OCI-LY1 (cell line): ENCODE measurements around the gene VPS37C.

Experiments
- H2AFZ ChIP-seq: fragments of 200-600 bp; sonication (generic), shearing (Covaris generic); 2 replicates; pipeline ENCODE4 v1.6.0; 2014; ENCODE audit warnings: antibody characterized with exemption, mild to moderate bottlenecking, low read length
- H3F3A ChIP-seq: fragments of 200-600 bp; sonication (generic), shearing (Covaris generic); 2 replicates; pipeline ENCODE4 v1.6.0; 2014; ENCODE audit warnings: mild to moderate bottlenecking, antibody characterized with exemption, low read length, moderate library complexity; ENCODE audit not compliant: insufficient read depth
- H3K27ac ChIP-seq: fragments of 200-600 bp; sonication (generic); 2 replicates; pipeline ENCODE4 v1.5.1; 2014; ENCODE audit warnings: low read length, mixed run types, mild to moderate bottlenecking, low read depth; ENCODE audit not compliant: poor library complexity, severe bottlenecking
- H3K27me3 ChIP-seq: fragments of 200-600 bp; sonication (generic); 2 replicates; pipeline ENCODE4 v1.6.0; 2014; ENCODE audit warnings: antibody characterized with exemption, mild to moderate bottlenecking, low read length, moderate library complexity; ENCODE audit not compliant: insufficient read depth
- H3K36me3 ChIP-seq: fragments of 200-600 bp; sonication (generic); 2 replicates; pipeline ENCODE4 v1.6.1; 2014; ENCODE audit warnings: mild to moderate bottlenecking, antibody characterized with exemption, low read length, moderate library complexity, mixed read lengths; ENCODE audit not compliant: insufficient read depth
- H3K4me1 ChIP-seq: fragments of 200-600 bp; sonication (generic); 2 replicates; pipeline ENCODE4 v1.5.1; 2014; ENCODE audit warnings: mild to moderate bottlenecking, low read length, moderate library complexity; ENCODE audit not compliant: insufficient read depth, severe bottlenecking
- H3K4me2 ChIP-seq: fragments of 200-600 bp; sonication (generic), shearing (Covaris generic); 2 replicates; pipeline ENCODE4 v1.6.1; 2014; ENCODE audit warnings: low read length
- H3K4me3 ChIP-seq: fragments of 200-600 bp; sonication (generic); 2 replicates; pipeline ENCODE4 v1.5.1; 2014; ENCODE audit warnings: low read length, low read depth, mild to moderate bottlenecking, mixed read lengths; ENCODE audit not compliant: poor library complexity, severe bottlenecking
- H3K79me2 ChIP-seq: fragments of 200-600 bp; shearing (Covaris generic); 2 replicates; pipeline ENCODE4 v1.6.1; 2016; ENCODE audit warnings: mixed run types, low read length, mixed read lengths; ENCODE audit not compliant: insufficient read depth
- H3K9ac ChIP-seq: fragments of 200-600 bp; sonication (generic), shearing (Covaris generic); 2 replicates; pipeline ENCODE4 v1.6.1; 2014; ENCODE audit warnings: mild to moderate bottlenecking, low read length, mixed read lengths
- H3K9me2 ChIP-seq: fragments of 200-600 bp; sonication (generic), shearing (Covaris generic); 2 replicates; pipeline ENCODE4 v1.6.1; 2014; ENCODE audit warnings: low read depth, mild to moderate bottlenecking, low read length, mixed read lengths
- H3K9me3 ChIP-seq: fragments of 200-600 bp; shearing (Covaris generic); 2 replicates; pipeline ENCODE4 v1.6.1; 2014; ENCODE audit warnings: low read length, mixed read lengths
- H4K20me1 ChIP-seq: fragments of 200-600 bp; sonication (generic), shearing (Covaris generic); 2 replicates; pipeline ENCODE4 v1.6.0; 2016; ENCODE audit warnings: mild to moderate bottlenecking, low read length; ENCODE audit not compliant: insufficient read depth
- EZH2 ChIP-seq: fragments of 200-600 bp; sonication (generic), shearing (Covaris generic); IDR thresholded peaks from 2 replicates; pipeline ENCODE4 v1.8.0; 2017; ENCODE audit warnings: borderline replicate concordance, mixed run types, mild to moderate bottlenecking, antibody characterized with exemption, low read length, moderate library complexity, mixed read lengths
- TF ChIP-seq, protein P1 (sequence below): fragments of 200-600 bp; sonication (generic), shearing (Covaris generic); IDR thresholded peaks from 2 replicates; pipeline ENCODE4 v1.5.1; 2017; ENCODE audit warnings: mild to moderate bottlenecking, antibody characterized with exemption, low read length, moderate library complexity, mixed read lengths

The VPS37C gene

DNA sequence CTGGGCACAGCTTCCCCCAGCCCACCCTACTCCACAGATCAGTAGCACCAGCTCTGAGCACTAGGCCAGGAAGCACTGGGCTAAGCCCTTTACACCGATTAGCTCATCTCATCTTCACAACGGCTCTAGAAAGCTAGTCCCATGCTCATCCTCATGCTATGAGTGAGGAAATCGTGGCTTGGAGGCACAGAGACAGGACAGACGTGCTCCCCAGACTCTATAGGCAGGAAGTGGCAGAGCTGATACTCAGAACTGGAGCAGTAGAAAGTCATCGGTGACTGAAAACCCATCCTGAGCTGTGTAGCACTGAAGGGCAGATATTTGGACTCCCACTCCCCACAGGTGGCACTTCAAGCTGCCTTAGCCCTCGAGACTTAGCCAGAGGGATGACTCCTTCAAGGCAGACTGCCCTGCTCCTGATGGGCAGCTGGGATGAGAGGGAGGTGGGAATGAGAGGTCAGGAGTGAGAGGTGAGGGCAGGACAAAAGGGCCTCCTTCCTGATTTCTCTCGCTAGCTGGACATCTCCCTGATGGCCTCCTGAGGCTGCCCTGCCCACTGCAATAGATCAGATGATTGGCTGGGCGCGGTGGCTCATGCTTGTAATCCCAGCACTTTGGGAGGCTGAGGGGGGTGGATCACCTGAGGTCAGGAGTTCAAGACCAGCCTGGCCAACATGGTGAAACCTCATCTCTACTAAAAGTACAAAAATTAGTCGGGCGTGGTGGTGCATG is 49.3 kb downstream of the VPS37C start:
- Histone ChIP-seq H3F3A (no peaks in the 10 kb centered on the region), H3K27ac (no peak overlapping the region), H3K9ac (no peak overlapping the region), H3K4me3 (no peak overlapping the region), H3K4me2 (no peak overlapping the region), H2AFZ (no peak overlapping the region), H3K9me2 (no peaks in the 10 kb centered on the region), H3K4me1 (no peaks in the 10 kb centered on the region), H3K9me3 (no peaks in the 10 kb centered on the region), H4K20me1 (no peaks in the 10 kb centered on the region), H3K79me2 (no peaks in the 10 kb centered on the region), H3K27me3 (0 out of 2 replicates have a peak, but pooled peaks cover 7% of the 10 kb centered on the region), H3K36me3 (no peaks in the 10 kb centered on the region)
- TF ChIP-seq, protein P1, sequence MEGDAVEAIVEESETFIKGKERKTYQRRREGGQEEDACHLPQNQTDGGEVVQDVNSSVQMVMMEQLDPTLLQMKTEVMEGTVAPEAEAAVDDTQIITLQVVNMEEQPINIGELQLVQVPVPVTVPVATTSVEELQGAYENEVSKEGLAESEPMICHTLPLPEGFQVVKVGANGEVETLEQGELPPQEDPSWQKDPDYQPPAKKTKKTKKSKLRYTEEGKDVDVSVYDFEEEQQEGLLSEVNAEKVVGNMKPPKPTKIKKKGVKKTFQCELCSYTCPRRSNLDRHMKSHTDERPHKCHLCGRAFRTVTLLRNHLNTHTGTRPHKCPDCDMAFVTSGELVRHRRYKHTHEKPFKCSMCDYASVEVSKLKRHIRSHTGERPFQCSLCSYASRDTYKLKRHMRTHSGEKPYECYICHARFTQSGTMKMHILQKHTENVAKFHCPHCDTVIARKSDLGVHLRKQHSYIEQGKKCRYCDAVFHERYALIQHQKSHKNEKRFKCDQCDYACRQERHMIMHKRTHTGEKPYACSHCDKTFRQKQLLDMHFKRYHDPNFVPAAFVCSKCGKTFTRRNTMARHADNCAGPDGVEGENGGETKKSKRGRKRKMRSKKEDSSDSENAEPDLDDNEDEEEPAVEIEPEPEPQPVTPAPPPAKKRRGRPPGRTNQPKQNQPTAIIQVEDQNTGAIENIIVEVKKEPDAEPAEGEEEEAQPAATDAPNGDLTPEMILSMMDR, result no peak
- TF ChIP-seq EZH2, result no peak

DNA sequence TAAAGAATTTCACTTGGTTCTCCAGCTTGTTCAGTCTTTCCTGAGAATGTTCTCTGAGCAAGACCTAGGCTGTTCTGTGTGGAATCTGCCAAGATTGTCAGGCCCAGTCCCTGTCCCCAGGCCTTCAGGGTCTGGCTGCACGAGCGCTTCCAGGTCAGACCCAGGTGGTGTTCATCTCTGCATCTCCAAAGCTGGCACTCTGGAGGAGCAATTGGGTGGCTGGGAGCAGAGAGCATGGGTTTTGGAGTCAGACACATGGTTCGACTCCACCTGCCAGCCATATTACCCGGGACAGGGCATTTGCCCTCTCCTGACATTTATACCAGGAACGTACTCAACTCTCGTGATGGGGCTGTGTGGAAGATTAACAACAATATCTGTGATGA is 50.2 kb downstream of the VPS37C start:
- no peak overlapping the region for H3K27ac ChIP-seq
- H3K9me3 ChIP-seq, result no peaks in the 10 kb centered on the region
- H3K36me3 ChIP-seq, result no peaks in the 10 kb centered on the region
- H4K20me1 ChIP-seq, result no peaks in the 10 kb centered on the region
- no peak overlapping the region for H3K4me3 ChIP-seq
- no peak overlapping the region for H2AFZ ChIP-seq
- H3K4me2 ChIP-seq, result no peak overlapping the region
- no peaks in the 10 kb centered on the region for H3K4me1 ChIP-seq
- 0 out of 2 replicates have a peak, but pooled peaks cover 7% of the 10 kb centered on the region for H3K27me3 ChIP-seq
- no peaks in the 10 kb centered on the region for H3K9me2 ChIP-seq
- no peaks in the 10 kb centered on the region for H3K79me2 ChIP-seq
- no peak overlapping the region for H3K9ac ChIP-seq
- no peak for TF ChIP-seq EZH2
- TF ChIP-seq, protein P1, result no peak
- no peaks in the 10 kb centered on the region for H3F3A ChIP-seq

DNA sequence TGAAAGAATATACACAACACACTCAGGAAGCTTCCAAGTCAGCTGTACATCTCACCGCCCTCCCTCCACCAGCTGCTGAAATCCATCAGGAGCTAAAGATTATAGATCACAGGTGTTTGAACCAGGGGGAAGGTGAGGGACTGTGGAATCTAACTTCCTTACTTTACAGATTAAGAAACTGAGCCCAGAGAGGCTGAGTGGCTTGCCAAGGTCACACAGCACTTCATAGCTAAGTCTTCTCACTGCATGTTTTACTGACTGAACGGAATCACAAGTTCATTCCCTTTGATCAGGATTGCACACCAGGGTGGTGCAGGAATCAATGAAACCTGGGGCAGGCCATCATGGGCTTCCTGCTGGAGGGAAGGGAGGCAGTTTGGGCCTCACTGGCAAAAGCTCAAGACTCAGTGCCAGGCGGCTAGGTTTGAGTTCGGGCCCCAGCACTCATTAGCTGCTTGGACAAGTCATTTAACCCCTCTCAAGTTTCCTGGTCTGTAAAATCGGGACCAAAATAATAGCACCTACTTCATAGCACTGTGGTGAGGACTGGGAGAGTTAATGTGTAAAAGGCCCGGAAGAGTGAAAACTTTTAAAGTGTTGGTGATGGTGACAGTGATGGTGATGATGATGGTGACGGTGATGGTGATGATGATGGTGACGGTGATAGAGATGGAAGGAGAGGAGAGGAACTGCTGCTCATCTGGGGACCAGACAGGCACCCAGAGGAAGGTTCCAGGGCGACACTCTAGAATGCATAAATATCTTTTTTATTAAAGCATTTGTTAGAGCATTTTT is 50.8 kb downstream of the VPS37C start:
- no peaks in the 10 kb centered on the region for H3K79me2 ChIP-seq
- TF ChIP-seq EZH2, result no peak
- TF ChIP-seq, protein P1, result no peak
- no peaks in the 10 kb centered on the region for H3K9me3 ChIP-seq
- H2AFZ ChIP-seq, result no peak overlapping the region
- H3K4me3 ChIP-seq, result no peak overlapping the region
- no peak overlapping the region for H3K9ac ChIP-seq
- no peaks in the 10 kb centered on the region for H3K9me2 ChIP-seq
- H3F3A ChIP-seq, result no peaks in the 10 kb centered on the region
- no peaks in the 10 kb centered on the region for H4K20me1 ChIP-seq
- H3K4me1 ChIP-seq, result no peaks in the 10 kb centered on the region
- no peak overlapping the region for H3K4me2 ChIP-seq
- H3K27me3 ChIP-seq, result 0 out of 2 replicates have a peak, but pooled peaks cover 7% of the 10 kb centered on the region
- no peak overlapping the region for H3K27ac ChIP-seq
- H3K36me3 ChIP-seq, result no peaks in the 10 kb centered on the region
